PFSK-1 (cell line): ENCODE measurements around the gene DDX10.

Source experiments
- FOXP2 ChIP-seq: optimal IDR thresholded peaks from 2 replicates; pipeline ENCODE3; 2011; ENCODE audit warnings: borderline replicate concordance, control low read depth, inconsistent platforms; ENCODE audit not compliant: insufficient read depth; ENCODE audit errors: extremely low read length, extremely low read depth
- POLR2AphosphoS5 ChIP-seq: IDR thresholded peaks from 2 replicates; pipeline ENCODE4 v1.6.1; 2012; ENCODE audit warnings: low read depth, mild to moderate bottlenecking, control low read depth, low read length, moderate library complexity
- REST ChIP-seq, 2 experiments: IDR thresholded peaks; 2 replicates each; pipeline versions ENCODE4 v1.6.1 to v1.8.0; 2011 to 2012; ENCODE audit warnings: low read depth in 2 of 2, low read length in 2 of 2, control low read depth in 1 of 2, inconsistent platforms in 1 of 2, mild to moderate bottlenecking in 1 of 2, moderate library complexity in 1 of 2; ENCODE audit not compliant: insufficient read depth in 1 of 2
- SIN3A ChIP-seq: IDR thresholded peaks from 2 replicates; pipeline ENCODE4 v1.6.1; 2012; ENCODE audit warnings: mild to moderate bottlenecking, low read length, moderate library complexity, borderline replicate concordance; ENCODE audit not compliant: insufficient read depth
- TAF1 ChIP-seq: IDR thresholded peaks from 2 replicates; pipeline ENCODE4 v1.6.1; 2012; ENCODE audit warnings: low read length, control low read depth, borderline replicate concordance; ENCODE audit not compliant: insufficient read depth

Gene DDX10

GRCh38 chr11:108963118-108963517 is 298.2 kb downstream of the DDX10 start:
- no peak for TF ChIP-seq SIN3A
- no peak for TF ChIP-seq POLR2AphosphoS5
- TF ChIP-seq REST (IDR thresholded peaks at IDR 0.05; ENCODE audit: insufficient read depth in 1 of 2, low read depth in 2 of 2, low read length in 2 of 2) = no peak
- no peak for TF ChIP-seq TAF1
- TF ChIP-seq FOXP2 = no peak

- TF ChIP-seq FOXP2 = no peak
- no peak for TF ChIP-seq SIN3A
- TF ChIP-seq POLR2AphosphoS5 = no peak
- no peak for TF ChIP-seq REST (IDR thresholded peaks at IDR 0.05; ENCODE audit: insufficient read depth in 1 of 2, low read depth in 2 of 2, low read length in 2 of 2)
- no peak for TF ChIP-seq TAF1
Measured at GRCh38 chr11:108965306-108966001, 300.6 kb downstream of the DDX10 start.

- no peak for TF ChIP-seq POLR2AphosphoS5
- TF ChIP-seq SIN3A = no peak
- no peak for TF ChIP-seq TAF1
- TF ChIP-seq FOXP2 = no peak
- no peak for TF ChIP-seq REST (IDR thresholded peaks at IDR 0.05; ENCODE audit: insufficient read depth in 1 of 2, low read depth in 2 of 2, low read length in 2 of 2)
Measured at GRCh38 chr11:108966206-108966605, 301.3 kb downstream of the DDX10 start.

DNA sequence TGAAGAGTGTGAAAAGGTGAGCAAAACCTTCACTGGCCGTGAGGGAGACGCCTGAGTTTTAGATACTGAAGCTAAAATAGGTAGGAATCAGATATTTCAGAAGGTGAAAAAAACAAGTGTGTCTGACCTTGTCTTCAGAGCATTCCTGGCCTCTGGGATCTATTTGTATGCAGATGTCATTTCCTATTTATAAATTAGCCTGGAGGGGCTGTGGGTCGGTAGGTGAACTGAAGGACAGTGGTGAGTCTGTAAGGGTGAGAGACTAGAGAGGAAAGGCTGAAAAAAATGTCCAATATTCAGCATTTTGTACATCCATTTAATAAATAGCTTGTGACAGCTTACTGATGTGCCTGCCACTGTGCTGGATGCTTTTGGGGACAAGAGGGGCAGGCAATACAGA is 302.1 kb downstream of the DDX10 start:
- no peak for TF ChIP-seq SIN3A
- TF ChIP-seq POLR2AphosphoS5 = no peak
- no peak for TF ChIP-seq FOXP2
- TF ChIP-seq REST (IDR thresholded peaks at IDR 0.05; ENCODE audit: insufficient read depth in 1 of 2, low read depth in 2 of 2, low read length in 2 of 2) = no peak
- TF ChIP-seq TAF1 = no peak

GRCh38 chr11:108967571-108967970 is 302.7 kb downstream of the DDX10 start:
- TF ChIP-seq TAF1 (no peak), FOXP2 (no peak), REST (IDR thresholded peaks at IDR 0.05; ENCODE audit: insufficient read depth in 1 of 2, low read depth in 2 of 2, low read length in 2 of 2) (no peak), POLR2AphosphoS5 (no peak), SIN3A (no peak)
